GM18909 (cell line): ENCODE data around the gene ANKRD45.
"Not testable (repeated sequence)": the region's sequence is repeated elsewhere in the genome, so short reads cannot be mapped to it uniquely, and the experiment has no call there.

Experiments used
- ATAC-seq: cut with Tn5 transposase; IDR thresholded peaks from one replicate; pipeline ENCODE4 v1.9.1; 2021; ENCODE audit warnings: mild to moderate bottlenecking; ENCODE audit not compliant: unreplicated experiment, poor library complexity

Gene ANKRD45

DNA sequence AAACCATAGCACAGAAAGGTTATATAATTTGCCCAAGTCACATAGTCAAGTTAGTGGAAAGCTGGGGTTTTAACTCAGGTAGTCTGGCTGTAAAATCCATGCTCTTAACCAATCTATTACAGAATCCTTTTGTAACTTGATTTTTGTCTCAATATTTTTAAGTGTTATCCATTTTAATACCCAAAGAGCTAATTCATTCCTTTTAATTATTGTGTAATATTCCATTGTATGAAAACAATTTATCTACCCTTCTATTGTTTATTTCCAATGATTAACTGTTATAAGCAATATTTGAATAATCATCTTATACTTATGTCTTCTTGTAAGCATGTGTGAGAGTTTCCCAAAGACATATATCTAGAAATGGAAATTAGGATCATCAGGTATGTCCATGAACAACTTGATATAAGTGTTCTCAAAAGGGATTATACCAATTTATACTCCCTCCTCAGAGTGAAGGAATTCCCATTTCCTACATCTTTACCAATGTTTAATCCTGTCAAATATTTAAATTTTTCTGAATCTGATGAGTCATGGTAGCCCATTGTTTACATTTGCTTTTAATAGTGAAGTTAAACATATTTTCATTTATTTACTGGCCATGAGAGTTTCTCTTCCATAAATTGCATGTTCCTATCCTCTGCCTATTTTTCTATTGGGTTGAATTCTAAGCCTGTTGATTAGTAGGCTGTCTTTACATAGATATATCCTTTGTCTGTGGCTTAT lies 20.6 kb downstream of the ANKRD45 start:
- ATAC-seq: no peak

DNA sequence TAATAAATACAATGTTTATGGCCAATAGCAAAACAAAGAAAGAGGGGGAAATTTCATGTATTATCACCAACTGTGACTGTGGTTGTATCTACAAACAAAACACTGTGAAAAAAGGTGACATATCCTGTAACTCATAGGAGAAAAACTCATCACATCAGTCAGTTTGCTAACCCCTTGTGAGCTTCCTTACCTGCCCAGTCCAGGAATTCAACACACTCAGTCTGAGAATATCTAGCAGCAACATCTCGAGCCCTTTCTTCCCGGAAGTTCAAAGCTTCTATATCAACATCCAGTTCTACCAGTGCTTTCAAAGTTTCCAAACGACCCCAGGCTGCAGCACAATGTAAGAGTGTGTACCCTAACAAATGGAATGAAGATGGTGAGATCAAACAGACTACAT lies 23.0 kb downstream of the ANKRD45 start:
- ATAC-seq: no peak

GRCh38 chr1:173642450-173643139 lies 27.1 kb downstream of the ANKRD45 start:
- not testable (repeated sequence) for ATAC-seq

- ATAC-seq: no peak
These were observed 30.5 kb downstream of the ANKRD45 start for GRCh38 chr1:173639102-173639501.

GRCh38 chr1:173638043-173639021 lies 31.3 kb downstream of the ANKRD45 start:
- no peak for ATAC-seq

DNA sequence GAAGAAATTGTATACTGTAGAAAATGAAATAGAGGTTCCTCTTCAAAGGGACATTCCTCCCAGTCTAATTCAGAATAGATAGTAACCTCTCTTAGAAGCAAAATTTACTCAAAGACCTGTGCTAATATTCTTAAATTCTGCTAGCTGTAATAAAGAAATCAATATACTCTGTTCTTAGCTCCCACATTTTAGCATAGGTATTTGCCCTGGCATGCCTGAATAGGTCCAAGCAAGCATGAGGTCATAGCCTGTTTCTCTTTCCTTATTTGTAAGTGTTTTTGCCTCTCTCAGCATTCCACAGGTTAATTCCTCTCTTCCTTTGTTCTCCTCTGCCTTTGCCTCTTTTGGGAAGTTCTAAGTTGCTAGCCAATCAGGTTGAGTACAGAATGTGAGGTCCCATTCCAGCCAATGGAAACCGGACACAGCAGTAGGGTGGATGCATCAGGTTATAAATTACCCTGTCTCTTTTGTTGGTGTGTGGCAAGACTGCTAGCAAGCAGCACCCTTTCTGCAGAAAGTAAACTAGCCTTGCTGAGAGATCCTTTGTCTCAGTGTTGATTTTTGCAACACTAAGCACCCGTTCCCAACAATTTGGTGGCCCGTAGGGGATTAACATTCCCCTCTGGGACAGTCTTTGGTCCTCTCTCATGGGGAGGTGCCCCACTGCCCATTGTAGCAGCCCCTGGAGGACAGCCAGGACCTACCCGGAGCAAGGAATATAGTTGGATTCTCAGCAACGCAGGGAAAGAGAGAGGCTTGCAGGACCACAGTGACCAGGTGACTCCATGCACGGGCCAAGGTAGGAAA lies 32.2 kb downstream of the ANKRD45 start:
- not testable (repeated sequence) for ATAC-seq

GRCh38 chr1:173635116-173635515 lies 34.5 kb downstream of the ANKRD45 start, which contains the start of gene TEX50:
TSS of gene TEX50 (plus strand) at chr1:173635338. CDS start at chr1:173635522, 184 bp downstream.
- ATAC-seq: no peak

DNA sequence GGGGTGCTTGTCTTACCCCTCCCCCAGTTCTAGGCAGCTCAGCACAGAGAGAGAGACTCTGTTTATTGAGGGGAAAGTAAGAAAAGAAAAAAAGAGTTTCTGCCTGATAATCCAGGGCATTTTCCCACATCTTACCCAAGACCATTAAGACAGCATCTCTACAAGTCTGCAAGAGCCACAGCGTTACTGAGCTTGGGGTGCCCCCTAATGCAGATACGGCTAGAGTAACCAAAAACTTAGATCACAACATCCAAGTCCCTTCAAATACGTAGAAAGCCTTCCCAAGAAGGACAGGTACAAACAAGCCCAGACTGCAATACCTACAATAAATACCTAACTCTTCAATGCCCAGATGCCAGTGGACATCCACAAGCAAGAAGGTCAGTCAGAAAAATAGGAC lies 40.8 kb downstream of the ANKRD45 start:
- ATAC-seq: no peak

- no peak for ATAC-seq
These were observed 42.4 kb downstream of the ANKRD45 start for GRCh38 chr1:173627269-173627668.

DNA sequence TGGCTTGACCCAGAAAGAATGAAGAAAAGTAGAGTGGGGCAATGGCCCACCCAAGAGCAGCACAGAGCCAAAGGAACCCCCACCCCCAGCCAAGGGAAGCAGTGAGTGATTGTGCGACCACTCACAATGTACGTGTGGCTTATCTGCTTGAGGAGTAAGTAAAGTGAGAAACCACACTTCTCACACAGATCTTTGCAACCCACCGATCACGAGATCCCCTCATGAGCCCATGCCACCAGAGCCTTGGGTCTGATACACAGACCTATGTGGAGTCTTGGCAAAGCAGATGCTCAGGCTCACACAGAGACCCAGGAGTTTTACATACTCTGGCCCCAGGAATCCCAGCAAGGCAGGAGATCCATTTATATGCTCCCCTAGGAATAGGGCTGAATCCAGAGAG lies 52.8 kb downstream of the ANKRD45 start:
- ATAC-seq: no peak

- not testable (repeated sequence) for ATAC-seq
These were observed 56.6 kb downstream of the ANKRD45 start for GRCh38 chr1:173613086-173613485.

GRCh38 chr1:173608503-173609216 lies 61.0 kb downstream of the ANKRD45 start:
- no peak for ATAC-seq

DNA sequence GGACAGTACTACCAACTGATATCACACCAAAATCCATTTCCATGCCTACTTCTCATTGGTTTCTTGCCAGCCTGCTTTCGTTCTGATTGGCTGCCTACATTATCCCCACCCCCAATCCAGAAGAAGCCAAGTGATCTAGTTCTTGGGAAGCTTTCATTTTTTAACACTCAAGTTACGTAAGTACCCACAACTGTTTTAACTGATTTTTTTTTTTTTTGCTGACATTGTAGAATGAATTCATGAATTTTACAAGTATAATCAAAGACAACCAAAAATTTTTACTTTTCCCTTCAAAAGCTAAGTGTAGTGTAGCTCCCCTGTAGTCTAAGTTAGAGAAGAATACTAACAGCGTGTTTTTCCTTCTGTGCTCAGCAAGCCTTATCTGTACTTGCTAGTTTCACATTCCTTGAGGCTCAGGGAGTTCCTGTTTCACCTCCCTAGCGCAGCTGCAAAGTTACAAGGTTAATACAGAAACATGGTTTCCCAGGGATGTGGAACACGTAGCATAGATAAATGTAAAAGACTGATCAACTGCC lies 66.5 kb downstream of the ANKRD45 start, which contains the start of gene SLC9C2:
SLC9C2 (minus strand) TSS at position 17 of the 536 bp plus-strand sequence. CDS start 1,296 bp downstream, outside the sequence.
- ATAC-seq: no peak

- no peak for ATAC-seq
These were observed 68.1 kb downstream of the ANKRD45 start for GRCh38 chr1:173601588-173601987.

- no peak for ATAC-seq
These were observed 73.4 kb downstream of the ANKRD45 start for GRCh38 chr1:173596097-173596825.

DNA sequence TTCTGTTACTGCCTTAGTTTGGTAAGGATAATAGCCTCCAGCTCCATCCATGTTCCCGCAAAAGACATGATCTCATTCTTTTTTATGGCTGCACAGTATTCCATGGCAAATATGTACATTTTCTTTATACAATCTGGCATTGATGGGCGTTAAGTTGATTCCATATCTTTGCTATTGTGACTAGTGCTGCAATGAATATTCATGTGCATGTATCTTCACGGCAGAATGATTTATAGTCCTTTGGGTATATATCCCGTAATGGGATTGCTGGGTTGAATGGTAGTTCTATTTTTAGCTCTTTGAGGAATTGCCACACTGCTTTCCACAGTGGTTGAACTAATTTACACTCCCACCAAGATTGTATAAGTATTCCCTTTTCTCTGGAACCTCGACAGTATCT lies 78.5 kb downstream of the ANKRD45 start:
- ATAC-seq: not testable (repeated sequence)

- ATAC-seq: no peak
These were observed 79.1 kb downstream of the ANKRD45 start for GRCh38 chr1:173590557-173590956.
